ENCODE measurements around the gene UCK2.
A peak's percentile ranks its signal among the peaks of the same experiment; 100 is the strongest.
"Not testable (repeated sequence)": the region's sequence is repeated elsewhere in the genome, so short reads cannot be mapped to it uniquely, and the experiment has no call there.

The UCK2 gene

DNA sequence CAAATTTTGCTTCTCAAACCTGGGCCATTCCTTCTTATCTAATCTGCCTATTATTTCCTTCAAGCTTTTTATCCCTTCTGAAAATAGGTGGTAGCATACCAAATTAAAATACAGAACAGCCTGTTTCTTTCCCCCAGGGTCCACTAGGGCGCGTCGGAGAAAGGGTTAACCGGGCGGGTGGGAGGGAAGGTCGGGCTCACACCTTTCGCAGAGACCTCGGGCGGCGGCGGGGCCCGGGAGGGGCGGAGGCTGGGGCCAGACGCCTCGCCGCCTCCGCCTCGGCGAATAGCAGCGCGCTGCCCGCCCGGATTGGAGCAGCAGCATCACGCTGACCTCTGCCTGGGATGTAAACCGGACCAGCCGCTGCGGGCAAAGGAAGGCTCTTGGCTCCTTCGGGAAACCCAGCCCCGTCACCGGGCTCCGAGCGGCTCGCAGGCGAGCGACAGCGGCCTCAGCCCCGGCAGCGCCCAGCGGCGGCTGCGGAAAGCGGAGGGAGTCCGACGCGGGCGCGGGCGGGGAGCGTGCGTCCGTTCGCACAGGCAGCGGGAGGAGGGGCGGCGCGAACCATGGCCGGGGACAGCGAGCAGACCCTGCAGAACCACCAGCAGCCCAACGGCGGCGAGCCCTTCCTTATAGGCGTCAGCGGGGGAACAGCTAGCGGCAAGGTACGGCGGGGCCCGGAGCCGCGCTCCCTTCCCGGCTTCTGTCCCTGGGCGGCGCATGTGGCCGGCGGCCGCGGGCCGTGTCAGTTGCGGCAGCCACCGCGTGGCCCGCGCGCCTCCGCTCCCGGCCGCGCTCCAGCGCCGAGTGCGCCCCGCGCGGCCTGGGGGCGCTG lies at the start of gene UCK2:
TSS of gene UCK2 (plus strand) at position 347 of the 835 bp plus-strand sequence. CDS start at position 567, 220 bp downstream.
- FAIRE-seq (no peak), DNase-seq (ENCODE audit: low spot score) (peak; percentile 88)

DNA sequence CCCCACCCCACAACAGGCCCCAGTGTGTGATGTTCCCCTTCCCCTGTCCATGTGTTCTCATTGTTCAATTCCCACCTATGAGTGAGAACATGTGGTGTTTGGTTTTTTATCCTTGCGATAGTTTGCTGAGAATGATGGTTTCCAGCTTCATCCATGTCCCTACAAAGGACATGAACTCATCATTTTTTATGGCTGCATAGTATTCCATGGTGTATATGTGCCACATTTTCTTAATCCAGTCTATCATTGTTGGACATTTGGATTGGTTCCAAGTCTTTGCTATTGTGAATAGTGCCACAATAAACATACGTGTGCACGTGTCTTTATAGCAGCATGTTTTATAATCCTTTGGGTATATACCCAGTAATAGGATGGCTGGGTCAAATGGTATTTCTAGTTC lies 49.2 kb upstream of the UCK2 start:
- FAIRE-seq; DNase-seq (ENCODE audit: low spot score): not testable (repeated sequence)

DNA sequence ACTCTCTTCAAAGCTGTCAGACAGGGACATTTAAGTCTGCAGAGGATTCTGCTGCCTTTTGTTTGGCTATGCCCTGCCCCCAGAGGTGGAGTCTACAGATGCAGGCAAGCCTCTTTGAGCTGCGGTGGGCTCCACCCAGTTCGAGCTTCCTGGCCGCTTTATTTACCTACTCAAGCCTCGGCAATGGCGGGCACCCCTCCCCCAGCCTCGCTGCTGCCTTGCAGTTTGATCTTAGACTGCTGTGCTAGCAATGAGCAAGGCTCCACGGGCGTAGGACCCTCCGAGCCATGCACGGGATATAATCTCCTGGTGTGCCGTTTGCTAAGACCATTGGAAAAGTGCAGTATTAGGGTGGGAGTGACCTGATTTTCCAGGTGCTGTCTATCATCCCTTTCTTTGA lies 43.9 kb upstream of the UCK2 start:
- FAIRE-seq; DNase-seq (ENCODE audit: low spot score): not testable (repeated sequence)

DNA sequence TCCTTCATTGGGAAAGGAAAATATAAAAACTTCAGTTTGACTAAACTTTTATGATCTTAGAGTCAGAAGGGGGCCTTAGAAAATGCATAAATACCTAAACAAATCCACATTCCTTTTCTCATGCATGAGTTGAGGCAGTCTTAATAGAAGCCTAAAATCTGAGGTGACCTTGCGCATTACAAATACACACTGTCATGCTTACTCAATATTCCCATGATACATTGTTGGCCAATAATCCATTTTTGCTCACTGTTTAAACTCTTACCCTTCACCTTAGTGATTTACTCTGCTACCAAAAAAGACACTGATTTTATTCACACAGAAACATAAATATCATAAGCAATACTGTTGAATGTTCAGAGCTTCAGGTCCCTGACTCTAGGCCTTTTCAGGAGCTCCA lies 39.7 kb upstream of the UCK2 start:
- FAIRE-seq, result no peak
- no peak for DNase-seq (ENCODE audit: low spot score)

DNA sequence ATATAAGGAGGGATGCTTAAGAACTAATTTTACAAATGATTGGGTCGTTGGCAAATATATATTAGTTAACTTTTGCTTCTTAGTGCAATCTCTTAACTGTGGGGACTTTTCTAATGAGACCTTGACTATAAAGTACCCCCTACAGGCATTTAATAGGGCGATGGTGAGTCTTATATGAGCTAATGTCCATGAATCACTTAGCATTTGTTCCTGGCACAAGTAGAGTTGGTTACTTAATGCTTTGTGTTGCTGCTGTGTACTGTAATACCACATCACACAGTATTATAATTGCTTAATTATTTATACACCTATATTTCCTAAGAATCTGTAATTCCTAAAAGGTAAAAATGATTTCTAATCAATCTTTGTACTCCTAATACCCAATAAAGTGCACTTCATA lies 33.5 kb upstream of the UCK2 start:
- DNase-seq (ENCODE audit: low spot score) (no peak), FAIRE-seq (no peak)

DNA sequence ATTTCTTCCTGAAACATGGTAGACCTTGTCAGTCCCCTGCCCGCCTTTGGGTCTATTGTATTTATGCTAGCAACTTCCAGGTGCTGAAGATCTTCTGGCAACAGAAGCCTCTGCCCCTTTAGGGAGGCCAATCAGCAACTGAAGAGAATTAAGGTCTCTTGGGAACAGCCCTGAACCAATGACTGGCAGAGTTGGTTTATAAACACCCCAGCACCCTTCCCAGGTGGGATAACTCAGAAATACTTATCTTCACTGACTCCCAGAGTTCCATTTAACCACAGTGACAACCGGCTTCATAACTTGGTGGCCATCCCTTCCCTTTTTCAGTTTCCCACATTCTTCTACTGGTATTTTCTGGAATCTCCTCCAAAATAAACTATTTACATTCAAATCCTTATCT lies 31.5 kb upstream of the UCK2 start:
- DNase-seq (ENCODE audit: low spot score) (no peak), FAIRE-seq (no peak)

DNA sequence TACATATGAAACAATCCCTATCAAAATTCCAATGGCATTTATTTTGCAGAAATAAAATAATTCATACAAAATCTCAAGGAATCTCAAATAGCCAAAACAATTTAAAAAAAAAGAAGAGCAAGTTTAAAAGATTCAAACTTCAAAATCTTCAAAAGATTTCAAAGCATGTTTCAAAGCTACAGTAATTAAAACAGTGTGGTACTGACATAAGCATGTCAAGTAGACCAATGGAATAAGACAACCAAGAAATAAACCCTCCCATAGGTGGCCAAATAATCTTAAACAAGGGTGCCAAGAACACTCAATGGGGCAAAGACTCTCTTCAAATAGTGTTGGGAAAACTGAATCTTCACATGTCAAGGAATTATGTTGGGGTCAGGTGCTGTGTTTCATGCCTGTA lies 28.0 kb upstream of the UCK2 start:
- no peak for DNase-seq (ENCODE audit: low spot score)
- no peak for FAIRE-seq

DNA sequence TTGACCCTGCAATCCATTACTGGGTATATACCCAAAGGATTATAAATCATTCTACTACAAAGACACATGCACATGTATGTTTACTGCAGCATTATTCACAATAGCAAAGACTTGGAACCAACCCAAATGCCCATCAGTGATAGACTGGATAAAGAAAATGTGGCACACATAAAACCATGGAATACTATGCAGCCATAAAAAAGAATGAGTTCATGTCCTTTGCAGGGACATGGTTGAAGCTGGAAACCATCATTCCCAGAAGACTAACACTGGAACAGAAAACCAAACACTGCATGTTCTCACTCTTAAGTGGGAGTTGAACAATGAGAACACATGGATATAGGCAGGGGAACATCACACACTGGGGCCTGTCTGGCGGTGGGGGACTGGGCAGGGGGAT lies 22.9 kb upstream of the UCK2 start:
- not testable (repeated sequence) for DNase-seq (ENCODE audit: low spot score); FAIRE-seq

DNA sequence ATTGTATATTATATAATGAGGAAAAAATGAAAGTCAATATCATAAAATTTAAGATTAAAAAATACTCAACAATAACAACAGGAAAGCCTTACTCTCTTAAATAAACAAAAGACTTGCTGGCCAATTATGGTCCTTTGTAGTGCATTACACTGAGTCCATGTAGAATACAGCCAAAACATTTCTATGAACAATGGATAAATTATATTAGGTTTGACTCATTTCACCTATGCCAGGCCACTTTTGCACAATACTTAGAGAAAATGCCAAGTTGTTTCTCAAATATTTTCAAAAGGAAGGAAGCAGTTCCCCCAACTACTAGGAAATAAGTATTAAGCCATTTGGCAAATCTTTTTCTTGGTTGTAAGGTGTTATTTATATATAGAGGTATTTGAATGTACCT lies 19.8 kb upstream of the UCK2 start:
- no peak for DNase-seq (ENCODE audit: low spot score)
- no peak for FAIRE-seq

DNA sequence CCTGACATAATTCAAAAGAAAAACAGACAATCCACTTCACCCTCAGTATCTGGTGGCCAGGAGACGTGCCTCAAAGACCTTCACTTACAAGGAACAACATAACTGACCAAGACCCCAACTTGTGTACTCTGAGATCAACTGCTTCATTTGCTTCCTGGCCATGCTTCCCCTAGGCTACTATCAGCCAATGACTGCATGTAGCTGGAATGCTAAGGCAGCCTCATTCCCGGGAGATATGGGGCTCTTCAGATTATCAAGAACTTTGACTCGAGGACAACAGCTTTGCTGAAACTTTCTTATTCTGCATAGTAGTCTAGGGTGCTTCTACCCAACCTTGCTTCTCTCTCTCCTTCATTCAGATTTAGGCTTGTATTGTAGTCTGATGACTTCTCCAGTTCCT lies 11.7 kb upstream of the UCK2 start:
- DNase-seq (ENCODE audit: low spot score) (no peak), FAIRE-seq (no peak)

DNA sequence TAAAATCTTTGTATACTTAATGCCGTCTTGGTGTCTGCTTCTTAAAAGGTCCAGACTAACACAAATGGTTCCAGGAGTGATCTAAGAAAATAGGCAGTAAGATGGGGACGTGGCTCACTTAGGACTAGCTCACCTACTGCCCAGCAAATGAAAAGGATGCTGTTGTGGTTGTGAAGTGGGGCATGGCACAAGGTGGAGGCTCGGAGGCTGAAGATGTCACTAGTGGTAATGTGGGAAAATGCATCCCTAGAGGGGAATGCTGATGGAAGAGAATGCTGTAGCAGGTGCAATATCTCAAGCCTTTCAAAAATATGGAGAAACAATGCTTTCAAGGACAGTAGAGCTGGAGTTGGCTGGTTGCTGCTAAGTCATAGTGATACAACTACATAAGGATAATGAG lies 11.3 kb upstream of the UCK2 start:
- FAIRE-seq, result no peak
- no peak for DNase-seq (ENCODE audit: low spot score)

DNA sequence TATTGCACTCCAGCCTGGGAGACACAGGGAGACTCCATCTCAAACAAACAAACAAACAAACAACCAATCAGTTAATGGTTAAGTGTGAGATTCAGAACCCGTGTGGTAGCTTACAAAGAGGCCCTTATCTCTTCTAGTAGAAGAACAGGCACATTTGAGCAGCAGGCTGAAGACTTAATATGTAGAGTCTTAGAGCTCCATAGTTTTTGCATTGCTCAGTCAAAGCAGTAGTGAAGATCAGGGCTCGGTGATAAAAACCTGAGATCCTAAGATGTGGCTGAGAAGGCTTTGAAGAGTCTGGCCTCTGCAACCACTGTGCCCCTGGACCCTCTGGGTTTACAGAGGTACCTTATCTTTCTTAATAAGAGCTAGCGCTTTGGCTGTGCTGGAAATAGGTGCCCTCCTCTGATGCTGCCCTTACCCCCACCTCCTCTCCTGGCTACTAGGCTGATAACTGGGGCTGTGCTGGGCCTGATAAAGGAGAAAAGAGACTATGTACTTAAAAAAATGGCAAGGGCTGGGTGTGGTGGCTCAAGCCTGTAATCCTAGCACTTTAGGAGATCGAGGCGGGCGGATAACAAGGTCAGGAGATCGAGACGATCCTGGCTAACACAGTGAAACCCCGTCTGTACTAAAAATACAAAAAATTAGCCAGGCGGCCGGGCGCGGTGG lies 10.5 kb upstream of the UCK2 start:
- FAIRE-seq (no peak), DNase-seq (ENCODE audit: low spot score) (no peak)

DNA sequence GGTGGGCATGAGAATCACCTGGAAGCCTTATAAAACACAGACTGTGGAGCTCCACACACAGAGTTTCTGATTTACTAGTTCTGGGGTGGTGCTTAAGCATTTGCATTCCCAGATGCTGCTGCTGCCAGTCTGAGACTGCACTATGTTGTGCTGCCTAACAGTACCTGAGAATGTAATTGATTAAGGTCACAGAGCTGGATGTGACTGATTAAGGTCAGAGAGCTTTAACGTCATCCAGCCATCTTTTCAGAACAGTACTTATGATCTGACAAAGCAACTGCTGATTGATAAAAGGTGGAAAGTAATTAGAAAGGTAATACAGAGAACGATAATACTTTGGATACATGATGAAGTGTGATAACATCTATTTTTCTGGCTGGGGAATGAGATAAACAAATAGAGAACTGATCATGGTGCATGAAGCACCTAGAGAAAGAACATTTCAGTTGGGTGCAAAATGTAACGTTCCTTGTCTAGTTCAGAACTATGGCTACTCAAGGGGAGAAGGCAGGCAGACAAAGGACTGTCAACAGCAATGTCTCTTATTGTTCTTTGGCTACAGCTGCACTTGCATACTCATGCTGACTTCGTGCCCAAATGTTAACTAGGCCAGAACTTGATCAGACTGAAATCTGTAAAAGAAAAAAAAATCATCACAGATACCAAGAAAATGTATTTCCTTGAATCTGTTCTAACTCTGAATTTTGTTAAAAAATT lies 3.7 kb upstream of the UCK2 start:
- FAIRE-seq, result no peak
- no peak for DNase-seq (ENCODE audit: low spot score)

DNA sequence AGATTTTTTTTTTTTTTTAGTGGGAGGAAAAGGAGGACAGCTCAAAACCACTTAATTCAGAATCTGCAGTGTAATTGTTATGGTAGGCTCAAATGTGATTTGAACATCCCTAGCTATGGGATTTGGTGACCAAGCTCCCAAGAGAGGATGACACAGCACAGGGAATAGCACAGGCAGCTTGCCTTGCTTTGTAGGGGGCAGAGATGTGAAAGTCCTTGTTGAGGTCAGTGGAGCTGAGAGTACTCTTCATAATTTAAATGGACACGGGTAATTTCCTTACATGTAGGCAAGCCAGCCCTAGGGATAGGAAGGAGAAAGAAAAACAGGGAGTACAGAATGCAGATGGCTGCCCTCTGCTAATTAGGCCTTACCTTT lies 3.2 kb upstream of the UCK2 start:
- no peak for FAIRE-seq
- no peak for DNase-seq (ENCODE audit: low spot score)

DNA sequence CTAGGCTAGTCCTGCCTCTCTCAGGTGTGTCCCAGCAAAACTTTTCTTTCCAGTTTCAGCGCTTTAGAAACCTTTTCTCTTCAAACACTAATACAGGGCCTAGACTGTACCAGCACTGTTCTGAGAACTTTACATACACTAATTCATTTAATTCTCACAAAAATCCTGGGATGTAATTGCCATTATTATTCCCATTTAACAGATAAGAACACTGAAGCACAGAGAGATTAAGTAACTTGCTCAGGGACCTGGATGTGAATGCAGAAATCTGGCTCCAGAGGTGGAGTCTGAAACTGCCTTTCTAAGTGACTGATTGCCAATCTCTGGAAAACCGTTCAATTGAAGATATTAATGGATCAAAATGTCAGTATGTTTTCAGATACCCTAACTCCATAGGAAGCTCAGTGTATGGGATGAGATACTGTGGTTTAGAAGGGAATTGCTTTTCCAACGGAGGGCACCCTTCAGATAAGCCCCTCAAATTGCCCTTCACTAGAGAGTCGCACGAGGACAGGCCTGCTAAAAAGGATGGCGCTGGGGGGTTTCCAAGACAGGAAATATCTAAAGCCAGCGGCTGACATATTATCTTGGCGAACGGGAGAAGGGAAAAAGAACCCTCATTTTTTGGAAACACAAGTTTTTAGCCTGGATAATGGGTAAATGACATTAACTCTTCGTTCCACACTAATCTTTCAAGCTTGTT lies 698 bp upstream of the UCK2 start:
- FAIRE-seq (no peak), DNase-seq (ENCODE audit: low spot score) (no peak)

DNA sequence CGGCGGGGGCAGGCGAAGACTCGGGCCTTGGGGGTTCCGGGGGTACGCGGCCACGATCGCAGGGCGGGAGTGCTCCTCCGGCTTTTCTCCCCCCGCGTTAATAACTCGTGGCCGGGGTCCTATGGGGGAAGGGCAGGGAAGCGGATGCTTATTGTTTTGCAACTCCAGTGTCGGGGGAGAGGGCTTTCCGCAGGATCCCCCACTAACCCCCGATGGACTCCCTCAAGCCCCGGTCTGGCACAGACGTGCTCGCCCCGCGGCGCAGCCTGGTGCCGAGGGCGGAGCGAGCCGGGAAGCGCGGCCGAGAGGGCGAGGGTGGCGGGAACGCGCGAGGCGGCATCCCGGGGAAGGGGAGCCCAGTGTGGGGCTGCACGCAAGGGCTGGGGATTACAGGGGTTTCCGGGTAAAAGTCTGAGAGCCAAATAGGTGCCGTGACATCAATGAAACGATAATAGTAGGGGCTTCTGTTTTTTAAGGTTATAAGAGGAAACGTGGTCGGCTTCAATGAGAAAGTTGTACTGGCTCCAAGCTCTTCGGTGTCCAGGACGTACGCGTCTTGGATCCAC lies 772 bp downstream of the UCK2 start:
- DNase-seq (ENCODE audit: low spot score) (peak; percentile 74), FAIRE-seq (no peak)

DNA sequence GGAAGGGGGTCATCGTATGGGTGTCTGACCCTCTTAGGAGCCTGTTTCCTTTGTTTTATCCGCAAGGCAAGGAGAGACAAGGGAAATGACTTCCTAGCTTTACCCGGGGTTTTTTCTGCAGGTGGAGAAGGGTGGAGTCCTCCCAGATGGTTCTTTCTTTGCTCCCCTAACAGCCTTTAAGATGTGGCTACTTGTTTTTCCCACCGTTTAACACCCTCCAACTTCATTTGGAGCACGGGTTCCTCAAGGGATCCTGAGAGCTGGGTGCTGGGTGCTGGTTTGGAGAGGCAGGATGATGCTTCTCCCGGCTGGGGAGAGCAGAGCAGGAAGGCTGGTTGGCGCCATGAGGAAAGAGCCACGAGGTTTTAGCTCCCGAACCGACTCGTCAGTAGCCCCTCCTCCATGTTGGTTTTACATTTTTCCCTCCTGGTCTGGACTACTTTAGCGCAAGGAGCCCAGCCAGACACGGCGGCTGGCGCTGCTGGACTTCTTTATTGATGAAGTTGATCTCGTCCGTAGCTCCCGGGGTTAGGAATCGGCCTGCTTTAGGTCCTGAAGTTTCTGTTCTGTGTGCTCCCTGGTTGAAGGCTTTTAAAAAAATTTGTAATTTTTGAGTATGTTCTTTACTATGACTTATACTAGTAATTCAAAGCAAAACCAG lies 1.4 kb downstream of the UCK2 start:
- FAIRE-seq (no peak), DNase-seq (ENCODE audit: low spot score) (peak; percentile 69)

DNA sequence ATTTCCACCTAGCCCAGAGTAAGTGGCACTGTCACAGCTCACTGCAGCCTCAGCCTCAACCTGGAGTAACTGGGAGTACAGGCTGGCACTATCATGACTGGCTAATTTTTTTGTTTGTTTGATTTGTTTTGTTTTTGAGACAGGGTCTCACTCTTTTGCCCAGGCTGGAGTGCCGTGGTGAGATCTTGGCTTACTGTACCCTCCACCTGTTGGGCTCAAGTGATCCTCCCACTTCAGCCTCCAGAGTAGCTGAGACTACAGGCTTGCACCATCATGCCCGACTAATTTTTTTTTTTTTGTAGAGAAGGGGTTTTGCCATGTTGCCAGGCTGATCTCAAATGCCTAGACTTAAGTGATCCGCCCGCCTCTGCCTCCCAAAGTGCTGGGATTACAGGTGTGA lies 2.5 kb downstream of the UCK2 start:
- DNase-seq (ENCODE audit: low spot score), result no peak
- FAIRE-seq, result no peak

DNA sequence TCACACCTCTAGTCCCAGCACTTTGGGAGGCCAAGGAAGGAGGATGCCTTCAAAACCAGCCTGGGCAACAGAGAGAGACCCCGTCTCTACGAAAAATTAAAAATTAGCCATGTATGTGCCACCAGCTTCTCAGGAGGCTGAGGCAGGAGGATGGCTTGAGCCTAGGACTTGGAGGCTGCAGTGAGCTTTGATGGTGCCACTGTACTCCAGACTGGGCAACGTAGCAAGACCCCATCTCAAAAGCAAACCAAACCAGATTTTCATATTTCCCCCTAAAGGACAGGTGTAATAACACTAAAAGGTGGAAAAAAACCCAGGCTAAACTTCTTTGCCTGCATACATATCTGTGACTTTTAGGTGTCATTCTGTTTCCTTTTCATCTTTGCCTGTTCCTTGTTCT lies 3.7 kb downstream of the UCK2 start:
- DNase-seq (ENCODE audit: low spot score), result no peak
- no peak for FAIRE-seq

DNA sequence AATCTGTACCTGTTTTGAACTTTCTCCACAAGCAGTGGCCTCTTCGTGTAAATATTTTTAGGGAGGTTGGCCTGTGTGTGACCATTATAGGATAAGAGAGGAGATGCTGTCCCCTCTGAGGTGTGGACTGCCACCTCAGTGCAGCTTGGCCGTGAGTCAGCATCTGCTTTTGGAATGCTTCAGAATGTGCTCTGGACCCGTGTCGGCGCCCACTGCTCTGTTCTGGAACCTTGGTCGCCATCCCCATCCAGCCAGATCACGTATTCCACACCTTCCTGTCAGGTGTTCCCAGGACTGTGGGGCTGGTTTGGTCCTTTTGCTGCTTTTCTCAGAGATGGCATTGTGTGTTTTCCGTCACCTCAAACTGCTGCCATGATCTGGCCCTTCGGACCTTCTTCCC lies 5.5 kb downstream of the UCK2 start:
- FAIRE-seq (no peak), DNase-seq (ENCODE audit: low spot score) (no peak)

DNA sequence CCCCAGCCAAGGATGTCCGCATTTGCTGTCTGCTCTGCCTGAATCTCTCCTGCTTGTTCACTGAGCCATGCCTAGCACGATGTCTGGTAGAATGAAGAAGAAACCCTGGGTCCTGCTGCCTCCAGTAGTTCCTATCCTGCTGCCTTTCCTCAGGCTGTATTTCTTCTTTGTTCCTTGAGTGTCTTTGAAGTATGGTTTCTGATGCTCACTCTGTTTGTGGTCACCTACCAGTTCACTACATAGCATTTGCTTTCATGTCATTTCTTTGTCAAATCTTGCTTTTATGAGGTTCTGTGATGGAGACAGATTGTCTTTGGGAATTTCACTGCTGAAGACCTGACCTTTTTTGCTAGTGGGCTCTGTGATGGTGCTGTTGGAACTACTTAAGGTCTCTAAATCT lies 5.9 kb downstream of the UCK2 start:
- DNase-seq (ENCODE audit: low spot score), result no peak
- FAIRE-seq, result no peak

Data from urothelium cell line (cell line).